Measurements from ENCODE around the gene HOMER2.

The HOMER2 gene

GRCh38 chr15:82930461-82930860 is 22.1 kb downstream of the HOMER2 start:
- no peak for DNase-seq (ENCODE audit: low read depth)

DNA sequence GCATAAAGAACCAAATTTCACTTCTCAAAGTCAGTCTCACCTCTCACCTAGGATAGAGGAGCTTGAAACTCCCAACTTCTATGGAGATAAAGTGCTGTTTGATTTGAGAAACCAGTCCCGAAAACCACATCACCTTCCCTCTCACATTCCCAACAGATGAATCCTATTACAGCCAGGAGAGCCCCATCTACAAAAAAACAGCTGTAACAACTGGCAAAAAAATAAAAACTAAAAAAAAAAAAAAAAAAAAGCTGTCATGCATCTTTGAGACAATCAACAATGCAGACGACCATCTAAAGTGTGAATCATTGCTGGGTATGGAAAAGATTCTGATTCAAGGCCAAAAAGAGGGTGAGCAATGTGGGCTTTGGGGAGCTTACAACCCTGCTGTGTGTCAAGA is 23.8 kb downstream of the HOMER2 start:
- no peak for DNase-seq (ENCODE audit: low read depth)

GRCh38 chr15:82923744-82924143 is 28.8 kb downstream of the HOMER2 start:
- DNase-seq (ENCODE audit: low read depth), result no peak

DNA sequence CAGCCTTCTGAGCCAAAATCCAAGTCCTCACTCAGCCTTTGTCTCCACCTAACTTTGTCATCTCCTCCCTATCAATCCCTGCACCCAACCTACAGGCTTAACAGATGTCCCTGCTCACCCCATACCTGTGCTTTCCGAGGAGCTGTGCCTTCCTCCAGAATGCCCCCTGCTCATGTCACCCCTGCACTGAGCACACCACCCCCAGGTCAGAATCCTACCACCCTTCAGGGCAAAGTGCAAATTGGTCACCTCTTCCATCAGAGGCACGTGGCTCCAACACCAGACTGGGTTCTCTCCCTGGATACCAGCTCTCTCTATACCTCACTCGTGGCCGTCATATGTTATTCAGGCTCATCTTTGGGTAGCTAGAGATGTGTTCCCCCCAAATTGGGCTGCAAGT is 29.8 kb downstream of the HOMER2 start:
- DNase-seq (ENCODE audit: low read depth), result no peak

DNA sequence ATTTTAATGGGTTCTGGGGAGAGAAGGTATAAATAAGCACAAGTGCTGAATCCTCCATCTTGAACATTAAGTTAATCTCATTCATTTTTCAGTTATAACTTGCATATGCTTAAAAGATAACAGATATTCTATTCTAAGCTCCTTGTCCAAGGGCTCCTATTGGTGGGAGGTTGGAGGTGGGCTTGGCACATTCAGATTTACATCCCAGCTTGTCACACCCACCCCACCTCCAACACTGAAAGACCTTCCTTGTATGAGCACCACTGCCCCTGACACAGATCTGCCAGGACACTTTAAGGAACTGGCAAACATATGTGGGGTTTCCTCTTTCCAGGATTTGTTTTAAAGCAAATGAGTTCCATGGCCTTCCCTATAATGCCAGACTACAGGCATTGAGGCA is 30.6 kb downstream of the HOMER2 start:
- no peak for DNase-seq (ENCODE audit: low read depth)

GRCh38 chr15:82921242-82921641 is 31.3 kb downstream of the HOMER2 start:
- no peak for DNase-seq (ENCODE audit: low read depth)

DNA sequence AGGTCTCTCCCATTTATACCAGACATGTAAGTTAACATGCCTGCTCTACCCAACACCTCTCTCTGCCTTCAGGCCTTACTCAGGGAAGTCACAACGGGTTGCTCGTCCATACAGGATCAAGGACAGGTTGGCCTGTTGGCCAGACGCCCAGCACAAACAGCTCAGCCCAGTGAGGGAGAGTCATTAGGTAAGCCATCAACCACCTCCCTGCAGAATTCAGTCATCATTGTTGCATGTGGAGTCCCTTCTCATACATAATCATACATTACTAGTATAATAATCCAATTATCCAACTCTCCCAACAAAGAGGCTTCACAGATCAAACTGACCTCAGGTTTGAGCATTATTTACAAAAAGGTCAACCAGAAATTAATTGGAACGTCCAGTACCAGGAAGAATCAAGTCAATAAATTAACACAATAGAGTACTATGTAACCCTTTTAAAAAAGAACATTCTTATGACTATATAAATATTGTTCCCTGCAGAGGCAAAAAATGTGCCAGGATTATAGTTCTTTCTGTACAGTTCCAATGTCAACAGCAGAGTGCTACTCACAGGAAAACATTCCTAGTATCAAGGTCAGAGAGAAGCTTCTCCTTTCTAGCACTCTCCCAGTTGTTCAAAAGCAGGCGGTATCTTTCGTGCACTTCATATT is 33.2 kb downstream of the HOMER2 start:
- DNase-seq (ENCODE audit: low read depth), result no peak

DNA sequence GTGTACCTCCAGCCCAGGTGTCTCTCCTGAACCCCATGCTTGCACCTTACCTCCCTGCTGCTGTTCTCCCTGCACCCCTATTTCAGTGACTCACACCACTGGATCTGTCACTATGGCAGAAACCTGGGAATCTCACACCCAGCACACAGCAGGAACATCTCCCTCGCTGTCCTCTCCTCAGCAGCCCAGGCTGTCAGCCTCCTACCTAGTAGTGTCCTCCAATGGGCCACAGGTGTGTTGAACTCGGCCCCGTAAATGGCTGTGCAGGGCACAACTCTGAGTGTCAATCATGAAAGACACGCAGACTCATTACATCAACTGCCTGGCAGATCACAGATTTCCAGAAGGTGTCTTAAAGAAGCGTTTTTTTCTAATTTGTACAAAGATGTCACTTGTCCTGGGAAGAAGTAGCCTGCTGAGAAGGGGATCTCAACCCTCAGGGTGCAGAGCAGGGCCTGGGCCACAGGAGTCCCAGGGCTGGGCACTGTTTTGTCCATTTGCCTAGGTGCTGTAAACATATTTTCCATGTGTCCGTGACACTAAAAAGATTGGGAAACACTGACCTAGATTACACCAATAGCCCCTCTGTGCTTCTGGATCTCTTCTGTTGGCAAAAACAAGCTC is 33.8 kb downstream of the HOMER2 start:
- no peak for DNase-seq (ENCODE audit: low read depth)

- no peak for DNase-seq (ENCODE audit: low read depth)
Measured at GRCh38 chr15:82918162-82918561, 34.4 kb downstream of the HOMER2 start.

- DNase-seq (ENCODE audit: low read depth), result no peak
Measured at GRCh38 chr15:82917249-82917648, 35.3 kb downstream of the HOMER2 start.

- no peak for DNase-seq (ENCODE audit: low read depth)
Measured at GRCh38 chr15:82916161-82916952, 36.2 kb downstream of the HOMER2 start.

DNA sequence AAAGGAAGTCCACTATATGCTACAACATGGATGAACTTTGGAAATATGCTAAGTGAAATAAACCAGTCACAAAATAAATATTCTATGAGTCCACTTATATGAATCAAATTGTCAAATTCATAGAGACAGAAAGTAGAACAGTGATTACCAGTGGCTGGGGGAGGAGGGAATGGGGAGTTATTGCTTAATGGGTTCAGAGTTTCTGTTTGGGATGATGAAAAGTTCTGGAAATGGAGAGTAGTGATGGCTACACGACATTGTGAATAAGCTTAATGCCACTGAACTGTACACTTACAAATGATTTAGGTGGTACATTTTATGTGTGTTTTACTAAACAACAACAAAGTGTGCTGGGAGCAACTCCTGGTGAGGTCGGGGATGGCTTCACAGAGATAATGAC is 38.1 kb downstream of the HOMER2 start:
- no peak for DNase-seq (ENCODE audit: low read depth)

- no peak for DNase-seq (ENCODE audit: low read depth)
Measured at GRCh38 chr15:82911458-82911857, 41.1 kb downstream of the HOMER2 start.

- no peak for DNase-seq (ENCODE audit: low read depth)
Measured at GRCh38 chr15:82910721-82911120, 41.8 kb downstream of the HOMER2 start.

GRCh38 chr15:82909080-82909815 is 43.3 kb downstream of the HOMER2 start:
- no peak for DNase-seq (ENCODE audit: low read depth)

DNA sequence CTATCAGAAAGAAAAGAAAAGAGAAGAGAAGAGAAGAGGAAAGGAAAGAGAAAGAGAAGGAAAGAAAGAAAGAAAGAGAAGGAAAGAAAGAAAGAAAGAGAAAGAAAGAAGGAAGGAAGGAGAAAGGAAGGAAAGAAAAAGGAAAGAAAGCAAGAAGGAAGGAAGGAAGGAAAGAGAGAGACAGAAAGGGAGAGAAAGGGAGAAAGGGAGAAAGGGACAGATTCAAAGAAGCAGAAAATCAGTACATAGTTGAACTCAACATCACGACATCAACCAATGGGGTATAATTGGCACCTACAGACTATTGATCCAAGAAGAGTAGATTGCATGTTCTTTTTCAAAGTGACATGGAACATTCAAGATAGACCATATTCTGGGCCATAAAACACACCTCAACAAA is 45.2 kb downstream of the HOMER2 start:
- DNase-seq (ENCODE audit: low read depth), result no peak

- no peak for DNase-seq (ENCODE audit: low read depth)
Measured at GRCh38 chr15:82904574-82904973, 47.9 kb downstream of the HOMER2 start.

- DNase-seq (ENCODE audit: low read depth), result no peak
Measured at GRCh38 chr15:82903511-82903910, 49.0 kb downstream of the HOMER2 start.

GRCh38 chr15:82901114-82901805 is 51.3 kb downstream of the HOMER2 start:
- DNase-seq (ENCODE audit: low read depth), result no peak

- DNase-seq (ENCODE audit: low read depth), result no peak
Measured at GRCh38 chr15:82900511-82901060, 51.9 kb downstream of the HOMER2 start.

DNA sequence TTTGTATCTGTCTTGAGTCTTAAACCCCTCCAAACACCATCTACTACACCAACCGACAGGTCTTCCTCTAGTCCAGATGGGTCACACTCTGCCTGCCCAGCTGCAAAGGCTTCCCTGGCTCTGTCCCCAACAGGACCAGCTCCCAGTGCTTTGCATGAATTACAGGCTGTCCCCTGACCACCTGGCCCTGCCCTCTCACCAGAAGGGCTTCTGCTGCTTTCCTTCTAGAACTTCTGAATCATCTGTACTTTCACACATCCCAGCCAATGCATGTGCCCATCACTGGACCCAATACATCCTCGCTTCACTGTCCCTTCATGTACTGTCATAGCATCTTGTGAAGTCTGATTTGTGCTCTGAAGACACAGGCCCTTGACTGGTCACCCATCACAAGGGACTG is 53.6 kb downstream of the HOMER2 start:
- DNase-seq (ENCODE audit: low read depth), result no peak

GRCh38 chr15:82895983-82896382 is 56.5 kb downstream of the HOMER2 start:
- DNase-seq (ENCODE audit: low read depth), result no peak

Measured in activated T-helper 9 cell treated with anti-CD3 and anti-CD28 coated beads, Interleukin-2, amount 50 U/mL, for 16 hours (primary cell).